ENCODE data around the gene ACSS2.
"Not testable (repeated sequence)": the region's sequence is repeated elsewhere in the genome, so short reads cannot be mapped to it uniquely, and the experiment has no call there.

DNA sequence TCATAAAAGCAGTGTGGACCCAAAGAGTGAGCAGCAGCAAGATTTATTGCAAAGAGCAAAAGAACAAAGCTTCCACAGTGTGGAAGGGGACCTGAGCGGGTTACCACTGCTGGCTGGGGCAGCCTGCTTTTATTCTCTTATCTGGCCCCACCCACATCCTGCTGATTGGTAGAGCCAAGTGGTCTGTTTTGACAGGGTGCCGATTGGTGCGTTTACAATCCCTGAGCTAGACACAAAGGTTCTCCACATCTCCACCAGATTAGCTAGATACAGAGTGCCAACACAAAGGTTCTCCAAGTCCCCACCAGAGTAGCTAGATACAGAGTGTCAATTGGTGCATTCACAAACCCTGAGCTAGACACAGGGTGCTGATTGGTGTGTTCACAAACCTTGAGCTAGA is 21.7 kb downstream of the ACSS2 start:
- TF ChIP-seq CTCF (IDR thresholded peaks at IDR 0.05; ENCODE audit: insufficient read depth, low read length); GABPA (IDR thresholded peaks at IDR 0.05; ENCODE audit: low read depth); POLR2AphosphoS5 (IDR thresholded peaks at IDR 0.05; ENCODE audit: low read depth): not testable (repeated sequence)
